Peyer's patch (tissue), 4 donors: ENCODE measurements around the gene APBB3.

Experiments
- CTCF ChIP-seq, 6 experiments: fragments of 450-650 bp in 4 of 6; fragments of 200-600 bp in 2 of 6; sonication (generic) in 1 of 6; IDR thresholded peaks; one replicate each; pipeline ENCODE4 v1.5.1; 2017 to 2019; ENCODE audit warnings: antibody characterized with exemption in 6 of 6, mild to moderate bottlenecking in 3 of 6, moderate library complexity in 1 of 6
- POLR2A ChIP-seq, 2 donors: fragments of 450-650 bp; IDR thresholded peaks; one replicate each; pipeline ENCODE4 v1.5.1; 2017; ENCODE audit warnings: antibody characterized with exemption in 2 of 2, mild to moderate bottlenecking in 2 of 2, moderate library complexity in 2 of 2

GRCh38 chr5:140598836-140599235 is 34.4 kb upstream of the APBB3 start:
- TF ChIP-seq POLR2A (IDR thresholded peaks at IDR 0.05) (no peak), CTCF (IDR thresholded peaks at IDR 0.05) (no peak)
